Measurements from ENCODE around the gene GSTM2. TPM values are rescaled to one million over a fixed set of nuclear protein-coding genes. Genes with fewer than 3 reads are reported as not detected.

The GSTM2 gene
- total and polyA plus RNA-seq, 2 donors (not counting 1 experiment from before 2014, with no cell fraction given): 42.9 to 94.4 TPM

DNA sequence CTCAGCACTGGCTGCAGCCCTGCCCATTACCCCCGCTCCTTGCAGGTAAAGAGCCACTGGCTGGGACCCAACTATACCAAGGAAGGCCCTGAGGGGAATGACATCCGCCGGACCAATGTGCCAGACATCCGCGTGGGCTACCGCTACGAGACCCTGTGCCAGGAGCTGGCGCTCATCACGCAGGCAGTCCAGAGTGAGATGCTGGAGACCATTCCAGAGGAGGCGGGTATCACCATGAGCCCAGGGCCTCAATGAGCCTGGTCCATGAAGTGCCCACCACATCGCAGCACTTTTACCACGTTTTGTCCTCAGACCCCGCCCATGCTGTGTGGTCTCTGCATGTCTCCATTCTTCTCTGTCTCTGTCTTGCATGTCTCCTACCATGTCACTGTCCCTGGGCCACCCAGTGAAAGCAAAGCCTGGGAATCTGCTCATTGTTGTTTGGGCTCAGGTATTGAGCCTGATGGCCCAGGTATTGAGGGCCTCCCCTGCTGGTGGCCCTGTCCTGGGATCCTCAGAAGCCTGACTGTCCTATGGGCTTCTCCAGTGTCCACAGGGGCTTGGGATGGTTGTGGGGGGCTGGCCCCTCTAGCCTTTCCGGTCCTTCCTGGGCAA is 36.9 kb upstream of the GSTM2 start:
- TF ChIP-seq, protein P1, sequence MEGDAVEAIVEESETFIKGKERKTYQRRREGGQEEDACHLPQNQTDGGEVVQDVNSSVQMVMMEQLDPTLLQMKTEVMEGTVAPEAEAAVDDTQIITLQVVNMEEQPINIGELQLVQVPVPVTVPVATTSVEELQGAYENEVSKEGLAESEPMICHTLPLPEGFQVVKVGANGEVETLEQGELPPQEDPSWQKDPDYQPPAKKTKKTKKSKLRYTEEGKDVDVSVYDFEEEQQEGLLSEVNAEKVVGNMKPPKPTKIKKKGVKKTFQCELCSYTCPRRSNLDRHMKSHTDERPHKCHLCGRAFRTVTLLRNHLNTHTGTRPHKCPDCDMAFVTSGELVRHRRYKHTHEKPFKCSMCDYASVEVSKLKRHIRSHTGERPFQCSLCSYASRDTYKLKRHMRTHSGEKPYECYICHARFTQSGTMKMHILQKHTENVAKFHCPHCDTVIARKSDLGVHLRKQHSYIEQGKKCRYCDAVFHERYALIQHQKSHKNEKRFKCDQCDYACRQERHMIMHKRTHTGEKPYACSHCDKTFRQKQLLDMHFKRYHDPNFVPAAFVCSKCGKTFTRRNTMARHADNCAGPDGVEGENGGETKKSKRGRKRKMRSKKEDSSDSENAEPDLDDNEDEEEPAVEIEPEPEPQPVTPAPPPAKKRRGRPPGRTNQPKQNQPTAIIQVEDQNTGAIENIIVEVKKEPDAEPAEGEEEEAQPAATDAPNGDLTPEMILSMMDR (IDR thresholded peaks at IDR 0.05): no peak
- TF ChIP-seq EZH2 (IDR thresholded peaks at IDR 0.05; ENCODE audit: borderline replicate concordance, insufficient read depth, low read depth, low read length, poor library complexity, severe bottlenecking): no peak
- Mint-ChIP-seq H3K4me3 (no peak overlapping the region), H3K4me1 (peaks cover 5% of the 10 kb centered on the region), H3K27ac (no peak overlapping the region), H3K27me3 (no peaks in the 10 kb centered on the region), H3K9me3 (ENCODE audit: insufficient read depth) (no peaks in the 10 kb centered on the region)
- Histone ChIP-seq H3K9me3 (ENCODE audit: control extremely low read depth in 1 of 3, control insufficient read depth in 2 of 3, insufficient read depth in 1 of 3, low read length in 2 of 3) (no peaks in the 10 kb centered on the region), H2AFZ (ENCODE audit: insufficient read depth, low read depth, low read length, poor library complexity, severe bottlenecking) (no peak overlapping the region), H3K4me3 (ENCODE audit: control extremely low read depth in 1 of 5, extremely low read depth in 1 of 5, insufficient read depth in 1 of 5, low read depth in 2 of 5, low read length in 4 of 5) (no peak overlapping the region), H3K27me3 (replicated peaks in 1 of 4; ENCODE audit: control extremely low read depth in 1 of 4, control insufficient read depth in 3 of 4, insufficient read depth in 4 of 4, low read length in 3 of 4) (no peaks in the 10 kb centered on the region), H3K36me3 (replicated peaks in 1 of 2; ENCODE audit: control extremely low read depth in 1 of 2, control insufficient read depth in 1 of 2, extremely low read depth in 1 of 2, insufficient read depth in 2 of 2, low read length in 1 of 2) (peaks cover 0 to 50% of the 10 kb centered on the region in 2 experiments), H3K4me1 (ENCODE audit: control insufficient read depth in 2 of 2, insufficient read depth in 2 of 2, low read length in 2 of 2) (peaks cover 0 to 3% of the 10 kb centered on the region in 2 donors), H4K20me1 (ENCODE audit: control insufficient read depth, insufficient read depth, low read length, poor library complexity, severe bottlenecking) (no peaks in the 10 kb centered on the region), H3K9ac (ENCODE audit: low read length) (no peak overlapping the region), H3K27ac (ENCODE audit: low read length in 2 of 2) (no peak overlapping the region), H3K79me2 (ENCODE audit: control insufficient read depth, insufficient read depth, low read length) (no peaks in the 10 kb centered on the region), H3K4me2 (replicated peaks; ENCODE audit: low read depth, low read length, poor library complexity, severe bottlenecking) (no peak overlapping the region)
- POLR2A ChIA-PET: interaction anchor here (0.6 to 1.0 kb wide), 3 partner anchors 81 to 404 kb away, joined by 3 to 6 read pairs (median 5); partner anchors contain the start of gene STRIP1
- 98% methylated on average over 14 of the region's 14 CpGs for WGBS (ENCODE audit: insufficient coverage)
- intact Hi-C loops (cut with micrococcal nuclease): no loop called here
- CTCF ChIA-PET: interaction anchor here (1.0 to 16.5 kb wide), 12 partner anchors 9 to 353 kb away, joined by 3 to 276 read pairs (median 5); partner anchors contain the start of genes AMPD2, GNAI3, GNAT2 and GPR61
- ATAC-seq (ENCODE audit: low read depth): no peak
- DNase-seq: peak; percentile 16
